ENCODE results near the gene CTBP2. TPM values are rescaled to one million over a fixed set of nuclear protein-coding genes. Genes with fewer than 3 reads are reported as not detected.
A peak's percentile ranks its signal among the peaks of the same experiment; 100 is the strongest.

Gene CTBP2
- total RNA-seq, 2 donors from 2014 or later: 32.0 to 49.0 TPM

GRCh38 chr10:125089469-125089868 is 70.9 kb downstream of the CTBP2 start:
- TF ChIP-seq POLR2A (IDR thresholded peaks at IDR 0.05) (no peak), CTCF (IDR thresholded peaks at IDR 0.05) (no peak)
- 85 to 100% methylated on average over 2 of the region's 2 CpGs for WGBS, 2 donors
- H3K4me1 ChIP-seq: peaks cover 30% of the 10 kb centered on the region
- peaks cover 0 to 2% of the 10 kb centered on the region in 2 donors for H3K36me3 ChIP-seq (replicated peaks in 1 of 2; ENCODE audit: insufficient read depth in 1 of 2, low read depth in 2 of 2)
- peak in 2 of 4 donors; percentile 6 to 9 for DNase-seq
- ATAC-seq: no peak
- no peaks in the 10 kb centered on the region for H3K27me3 ChIP-seq
- H3K4me3 ChIP-seq: no peak overlapping the region
- H3K9me3 ChIP-seq: no peaks in the 10 kb centered on the region
- H3K27ac ChIP-seq: peak overlapping the region in 2 of 4 donors; percentile 6 to 12
- intact Hi-C loops (cut with DNase I): no loop called here

GRCh38 chr10:125087897-125088215 is 72.5 kb downstream of the CTBP2 start:
- intact Hi-C loops (cut with DNase I): no loop called here
- ATAC-seq (no peak), DNase-seq (no peak)
- Histone ChIP-seq H3K9me3 (no peaks in the 10 kb centered on the region), H3K27me3 (no peaks in the 10 kb centered on the region), H3K36me3 (replicated peaks in 1 of 2; ENCODE audit: insufficient read depth in 1 of 2, low read depth in 2 of 2) (peaks cover 0 to 2% of the 10 kb centered on the region in 2 donors), H3K4me1 (peaks cover 38% of the 10 kb centered on the region), H3K27ac (no peak overlapping the region), H3K4me3 (no peak overlapping the region)
- 80 to 82% methylated on average over 10 of the region's 10 CpGs for WGBS, 2 donors
- TF ChIP-seq POLR2A (IDR thresholded peaks at IDR 0.05): no peak
- TF ChIP-seq CTCF (IDR thresholded peaks at IDR 0.05): no peak

GRCh38 chr10:125087191-125087896 is 73.0 kb downstream of the CTBP2 start:
- 90 to 94% methylated on average over 8 to 14 of the region's 14 CpGs for WGBS, 2 donors
- Histone ChIP-seq H3K4me3 (no peak overlapping the region), H3K4me1 (peaks cover 43% of the 10 kb centered on the region), H3K36me3 (replicated peaks in 1 of 2; ENCODE audit: insufficient read depth in 1 of 2, low read depth in 2 of 2) (peaks cover 0 to 2% of the 10 kb centered on the region in 2 donors), H3K27ac (no peak overlapping the region), H3K9me3 (no peaks in the 10 kb centered on the region), H3K27me3 (no peaks in the 10 kb centered on the region)
- no peak for TF ChIP-seq POLR2A (IDR thresholded peaks at IDR 0.05)
- TF ChIP-seq CTCF (IDR thresholded peaks at IDR 0.05): no peak
- ATAC-seq (no peak), DNase-seq (peak in 2 of 4 donors; percentile 8 to 11)
- intact Hi-C loops (cut with DNase I): no loop called here

GRCh38 chr10:125086691-125087090 is 73.7 kb downstream of the CTBP2 start:
- H3K4me1 ChIP-seq: peaks cover 50% of the 10 kb centered on the region
- WGBS, 2 donors: 93 to 96% methylated on average over 9 of the region's 9 CpGs

More at GRCh38 chr10:125086691-125087090, 73.7 kb downstream of the CTBP2 start:
- no peak overlapping the region for H3K4me3 ChIP-seq
- no peaks in the 10 kb centered on the region for H3K9me3 ChIP-seq
- peak overlapping the region in 1 of 4 donors; percentile 87 for H3K27ac ChIP-seq
- intact Hi-C loops (cut with DNase I): no loop called here
- peak in 1 of 4 donors; percentile 15 for DNase-seq
- TF ChIP-seq POLR2A (IDR thresholded peaks at IDR 0.05) (no peak), CTCF (IDR thresholded peaks at IDR 0.05) (no peak)
- H3K27me3 ChIP-seq: no peaks in the 10 kb centered on the region
- H3K36me3 ChIP-seq (replicated peaks in 1 of 2; ENCODE audit: insufficient read depth in 1 of 2, low read depth in 2 of 2): peaks cover 0 to 2% of the 10 kb centered on the region in 2 donors
- ATAC-seq: no peak
